IMR-90 (cell line): ENCODE data around the gene TRAPPC2L.

Experiments
- CHD1 ChIP-seq: IDR thresholded peaks from 2 replicates; pipeline ENCODE4 v1.6.1; 2012; ENCODE audit warnings: low read depth, low read length, improper control_type of control experiment
- CTCF ChIP-seq: conservative IDR thresholded peaks from 2 replicates; pipeline ENCODE4 v1.5.1; 2012; ENCODE audit warnings: mild to moderate bottlenecking, low read depth, low read length, improper control_type of control experiment
- ELK1 ChIP-seq: fragments of 150-350 bp; IDR thresholded peaks from 2 replicates; pipeline ENCODE4 v1.6.1; 2016; ENCODE audit warnings: low read depth, mild to moderate bottlenecking, low read length, moderate library complexity, borderline replicate concordance
- FOS ChIP-seq: fragments of 150-350 bp; IDR thresholded peaks from 2 replicates; pipeline ENCODE4 v1.6.1; 2016; ENCODE audit warnings: low read depth, low read length
- MAFK ChIP-seq: IDR thresholded peaks from 2 replicates; pipeline ENCODE4 v1.6.1; 2012; ENCODE audit warnings: low read depth, low read length, improper control_type of control experiment
- MAZ ChIP-seq: IDR thresholded peaks from 2 replicates; pipeline ENCODE4 v1.6.1; 2012; ENCODE audit warnings: low read depth, mild to moderate bottlenecking, low read length, improper control_type of control experiment, moderate library complexity, borderline replicate concordance
- POLR2A ChIP-seq: IDR thresholded peaks from 2 replicates; pipeline ENCODE4 v1.6.1; 2012; ENCODE audit warnings: mild to moderate bottlenecking, low read depth, low read length
- RAD21 ChIP-seq: IDR thresholded peaks from 2 replicates; pipeline ENCODE4 v1.6.1; 2012; ENCODE audit warnings: low read length, improper control_type of control experiment
- RCOR1 ChIP-seq: IDR thresholded peaks from 2 replicates; pipeline ENCODE4 v1.6.1; 2012; ENCODE audit warnings: mild to moderate bottlenecking, low read length, improper control_type of control experiment; ENCODE audit not compliant: insufficient replicate concordance
- RFX5 ChIP-seq: IDR thresholded peaks from 2 replicates; pipeline ENCODE4 v1.8.0; 2012; ENCODE audit warnings: low read depth, mild to moderate bottlenecking, low read length, moderate library complexity
- SMC3 ChIP-seq: fragments of 150-350 bp; IDR thresholded peaks from 2 replicates; pipeline ENCODE4 v1.6.1; 2016; ENCODE audit warnings: low read depth, mild to moderate bottlenecking, antibody characterized with exemption, low read length, moderate library complexity
- USF2 ChIP-seq: fragments of 150-350 bp; IDR thresholded peaks from 2 replicates; pipeline ENCODE4 v1.6.1; 2017; ENCODE audit warnings: mild to moderate bottlenecking, antibody characterized with exemption, low read length, low read depth

GRCh38 chr16:88884569-88885271, 27.8 kb downstream of the TRAPPC2L start:
- TF ChIP-seq CTCF: no peak
- no peak for TF ChIP-seq RFX5
- no peak for TF ChIP-seq POLR2A
- TF ChIP-seq FOS: no peak
- no peak for TF ChIP-seq ELK1
- TF ChIP-seq RAD21: no peak
- no peak for TF ChIP-seq CHD1
- no peak for TF ChIP-seq MAFK
- no peak for TF ChIP-seq MAZ
- no peak for TF ChIP-seq USF2
- TF ChIP-seq SMC3: no peak
- TF ChIP-seq RCOR1: no peak
